GM18520 (cell line): Measurements from ENCODE around the gene CNKSR3.
"Not testable (repeated sequence)": the region's sequence is repeated elsewhere in the genome, so short reads cannot be mapped to it uniquely, and the experiment has no call there.

Experiments used
- ATAC-seq: cut with Tn5 transposase; IDR thresholded peaks from one replicate; pipeline ENCODE4 v1.9.1; 2021; ENCODE audit not compliant: unreplicated experiment

CNKSR3 gene

GRCh38 chr6:154528310-154528915 is 17.9 kb upstream of the CNKSR3 start:
- no peak for ATAC-seq

GRCh38 chr6:154526996-154527395 is 16.5 kb upstream of the CNKSR3 start:
- no peak for ATAC-seq

DNA sequence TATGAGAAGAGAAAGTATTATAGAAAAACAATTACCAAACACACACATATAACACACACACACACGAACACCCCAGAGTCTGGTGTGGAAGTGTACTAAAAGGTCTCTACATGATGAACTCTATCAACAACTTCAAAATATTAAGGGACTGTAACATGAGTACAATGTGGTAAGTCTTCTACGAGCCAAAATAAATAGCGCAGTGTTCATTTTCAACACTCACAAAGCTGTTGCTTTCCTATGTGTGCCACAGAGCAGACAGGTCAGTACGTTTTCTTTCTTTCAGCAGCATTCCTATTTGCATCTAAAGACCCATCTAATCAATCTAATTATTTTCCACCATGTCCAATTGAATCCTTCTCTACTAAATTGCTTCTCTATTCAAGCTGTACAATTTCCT is 12.1 kb upstream of the CNKSR3 start:
- no peak for ATAC-seq

- ATAC-seq: no peak
Observed at GRCh38 chr6:154521412-154521811, 10.9 kb upstream of the CNKSR3 start.

DNA sequence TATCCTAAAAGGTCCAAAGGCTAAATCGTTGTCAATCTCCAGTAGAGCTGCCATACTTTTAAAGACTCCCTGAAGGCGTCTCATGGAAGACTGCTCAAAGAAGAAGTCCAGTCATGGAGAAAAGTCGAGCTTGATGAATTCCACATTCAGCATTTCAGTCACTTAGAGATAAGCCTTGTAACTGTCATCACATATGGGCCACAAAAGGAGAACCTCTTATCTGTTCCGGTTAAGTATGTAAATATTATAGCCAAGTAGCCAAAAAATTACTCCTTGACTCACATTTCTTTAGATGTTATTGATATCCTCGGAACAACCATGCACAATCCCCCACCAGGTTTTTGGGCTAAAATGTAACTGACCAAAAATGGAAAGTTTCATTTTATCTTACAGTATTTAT is 9.8 kb upstream of the CNKSR3 start:
- no peak for ATAC-seq

- ATAC-seq: no peak
Observed at GRCh38 chr6:154518396-154518795, 7.9 kb upstream of the CNKSR3 start.

DNA sequence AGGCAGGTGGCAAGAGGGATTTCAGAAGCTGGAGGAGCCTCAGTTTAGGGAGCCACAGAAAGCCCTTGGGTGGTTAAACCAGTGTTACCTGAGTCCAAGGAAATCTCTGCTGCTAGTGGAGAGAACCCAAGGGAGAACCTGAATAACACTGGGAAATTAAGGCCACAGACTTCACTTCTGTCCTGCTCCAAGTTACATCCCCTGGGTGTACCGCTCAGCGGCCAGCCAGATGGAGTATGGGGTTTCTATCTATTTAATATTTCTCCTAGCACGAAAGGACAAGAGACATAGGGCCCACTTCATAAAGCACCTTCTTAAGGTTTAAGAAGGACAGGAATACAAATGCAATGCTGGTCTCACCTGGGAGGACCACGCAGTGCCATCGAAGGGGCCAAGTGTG is 5.8 kb upstream of the CNKSR3 start:
- no peak for ATAC-seq

DNA sequence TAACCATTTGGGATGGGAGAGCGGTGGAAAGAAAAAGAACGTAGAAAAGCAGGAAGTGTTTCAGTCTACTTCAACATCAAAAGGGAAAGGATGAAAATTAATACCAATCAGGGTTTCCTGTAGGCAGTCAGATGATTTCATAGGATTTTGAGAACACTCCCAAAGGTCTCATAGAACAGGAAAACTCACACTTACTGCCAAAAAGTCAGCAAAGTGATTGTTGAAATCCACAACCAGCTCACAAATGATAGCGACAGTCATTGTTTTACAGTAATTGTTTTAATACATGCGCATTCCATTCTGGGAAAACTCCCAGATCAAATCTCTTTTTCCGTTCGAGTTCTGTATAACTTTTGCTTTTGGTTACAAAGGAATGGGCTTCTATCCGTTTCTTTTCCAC is 5.3 kb upstream of the CNKSR3 start:
- no peak for ATAC-seq

DNA sequence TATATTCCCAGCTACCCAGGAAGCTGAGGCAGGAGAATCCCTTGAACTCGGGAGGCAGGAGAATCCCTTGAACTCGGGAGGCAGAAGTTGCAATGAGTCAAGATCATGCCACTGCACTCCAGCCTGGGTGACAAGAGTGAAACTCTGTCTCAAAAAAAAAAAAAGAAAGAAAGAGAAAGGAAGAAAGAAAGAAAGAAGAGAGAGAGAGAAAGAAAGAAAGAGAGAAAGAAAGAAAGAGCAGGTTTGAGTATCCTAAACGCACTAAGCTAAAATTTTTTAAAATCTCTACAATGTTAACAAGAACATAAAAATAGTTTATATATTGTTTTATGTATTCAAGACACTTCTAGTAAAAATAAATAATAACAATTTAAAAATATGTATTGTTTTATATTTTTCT is 4.6 kb upstream of the CNKSR3 start:
- not testable (repeated sequence) for ATAC-seq

DNA sequence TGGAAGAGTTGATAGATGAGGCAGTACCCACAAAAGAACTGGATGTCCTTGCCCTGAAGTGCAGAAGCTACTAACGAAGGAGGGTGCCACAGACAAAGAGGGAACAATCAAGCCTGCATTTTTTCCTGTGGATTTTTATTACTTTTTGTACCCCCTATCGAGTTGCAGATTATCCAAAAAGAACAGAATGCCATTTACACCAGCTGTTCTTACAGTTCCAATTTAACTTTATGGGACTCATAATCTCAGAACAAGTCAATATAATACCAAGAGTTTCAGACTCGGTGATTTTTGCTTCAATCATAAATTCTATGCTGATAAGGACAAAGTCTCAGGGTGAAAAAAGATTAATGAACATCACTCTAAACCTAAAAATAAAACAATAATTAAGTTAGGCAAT is 4.0 kb upstream of the CNKSR3 start:
- ATAC-seq: no peak

DNA sequence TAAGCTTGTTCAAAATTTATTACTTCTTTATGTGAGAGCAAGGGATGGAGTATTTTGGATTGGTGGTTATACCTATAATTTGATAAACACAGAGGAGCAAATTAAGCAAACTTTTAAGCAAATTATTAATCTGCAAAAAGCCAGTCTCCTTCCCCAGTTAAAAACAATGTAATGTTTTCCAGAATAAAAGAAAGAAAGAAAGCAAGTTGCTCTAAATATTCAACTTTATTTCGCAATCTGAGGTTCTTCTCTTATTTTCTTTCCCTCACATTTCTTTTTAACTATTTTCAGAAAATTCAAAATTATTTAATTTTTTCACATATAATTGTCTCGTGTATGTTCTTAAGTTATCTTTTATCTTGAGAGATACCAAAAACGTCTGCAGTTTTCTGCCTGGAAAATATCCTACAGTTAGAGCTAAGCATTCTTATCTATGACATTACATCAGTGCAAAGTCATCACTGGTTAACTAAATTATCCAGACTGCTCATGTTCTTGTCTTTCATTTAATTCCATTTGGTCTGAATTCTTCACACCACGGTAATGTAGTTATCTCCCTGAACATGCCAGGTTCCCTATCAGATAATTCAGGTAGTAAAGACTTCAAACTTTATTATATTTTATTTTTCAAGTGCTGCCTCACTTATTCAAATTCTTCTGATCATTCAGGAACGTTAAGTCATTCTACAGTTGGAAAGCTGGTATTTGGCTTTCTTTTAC is 3.3 kb upstream of the CNKSR3 start:
- ATAC-seq: no peak

DNA sequence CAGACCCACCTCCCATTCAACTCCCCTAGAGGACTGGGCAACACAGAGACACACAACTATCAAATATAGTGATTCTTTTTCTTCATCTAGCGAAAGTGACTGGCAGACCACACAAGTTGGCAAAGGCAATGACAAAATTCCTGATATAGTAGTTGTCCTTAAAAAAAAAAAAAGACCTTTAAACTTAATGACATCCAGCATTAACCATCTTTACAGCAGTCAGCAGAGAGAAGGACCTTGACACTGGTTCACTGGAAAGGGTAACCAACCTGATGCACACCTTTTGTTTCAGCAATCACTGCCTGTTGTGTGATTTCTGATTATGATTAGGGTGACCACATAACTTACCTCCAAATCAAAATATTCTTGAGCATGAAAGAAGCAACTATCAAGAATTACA is 1.7 kb upstream of the CNKSR3 start:
- ATAC-seq: no peak

- no peak for ATAC-seq
Observed at GRCh38 chr6:154511791-154512190, 1.3 kb upstream of the CNKSR3 start.

GRCh38 chr6:154509421-154510143 is 903 bp downstream of the CNKSR3 start:
- no peak for ATAC-seq

DNA sequence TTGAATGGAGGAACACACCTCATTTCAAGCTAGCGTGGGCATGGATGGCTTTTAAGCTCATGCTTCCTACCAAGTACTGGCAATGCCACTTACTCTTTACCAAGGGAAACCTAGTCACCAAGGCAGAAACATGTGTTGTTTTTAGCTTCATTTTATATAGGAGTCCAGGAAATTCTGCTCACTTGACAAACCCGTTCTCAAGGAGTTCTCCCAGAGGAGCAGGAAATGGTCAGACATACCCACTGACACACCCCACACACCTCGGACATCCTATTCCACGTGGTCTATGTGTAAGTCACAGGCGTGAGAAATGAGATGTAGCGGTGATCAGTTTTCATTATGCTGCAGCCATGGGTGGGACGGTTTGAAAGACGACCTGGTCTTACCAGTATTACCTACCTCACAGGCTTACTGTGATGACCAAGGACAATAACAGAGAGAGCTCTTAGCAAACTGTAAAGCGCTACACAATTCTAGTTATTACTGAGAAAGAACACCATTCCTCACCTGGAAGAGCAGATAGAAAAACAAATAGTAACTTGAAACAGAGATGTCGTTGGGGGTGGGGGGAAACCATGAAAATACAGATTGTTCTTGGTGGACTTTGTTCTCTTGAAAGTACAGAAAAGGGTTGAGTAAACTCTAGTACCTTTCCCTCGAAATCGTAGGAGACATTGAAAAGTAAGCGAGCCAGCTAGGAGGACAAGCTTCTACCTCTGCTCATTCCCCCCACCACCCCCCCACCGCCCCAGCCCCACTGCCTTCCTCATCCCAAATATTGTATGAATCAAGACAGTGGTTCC is 1.7 kb downstream of the CNKSR3 start:
- no peak for ATAC-seq

GRCh38 chr6:154506991-154507898 is 3.2 kb downstream of the CNKSR3 start:
- no peak for ATAC-seq

DNA sequence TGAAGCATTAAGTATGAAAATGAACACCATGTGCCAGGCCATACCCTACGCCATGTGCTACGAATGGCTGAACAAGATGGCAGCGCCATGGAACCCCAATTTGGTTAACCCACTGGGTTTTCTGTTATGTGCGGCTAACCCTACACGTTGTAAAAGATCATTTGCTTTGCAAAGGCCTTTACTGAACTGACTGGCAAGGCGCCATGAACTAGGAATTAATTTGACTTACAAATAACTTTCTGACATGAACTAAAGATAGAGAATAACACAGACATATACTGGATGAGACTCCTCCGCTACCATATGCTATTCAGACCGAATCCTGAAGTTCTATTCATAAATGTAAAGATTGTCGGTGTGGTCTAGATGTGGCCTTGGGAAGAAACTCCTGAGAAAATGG is 3.9 kb downstream of the CNKSR3 start:
- ATAC-seq: no peak

GRCh38 chr6:154506108-154506507 is 4.4 kb downstream of the CNKSR3 start:
- no peak for ATAC-seq

- ATAC-seq: no peak
Observed at GRCh38 chr6:154504865-154505449, 5.5 kb downstream of the CNKSR3 start.

DNA sequence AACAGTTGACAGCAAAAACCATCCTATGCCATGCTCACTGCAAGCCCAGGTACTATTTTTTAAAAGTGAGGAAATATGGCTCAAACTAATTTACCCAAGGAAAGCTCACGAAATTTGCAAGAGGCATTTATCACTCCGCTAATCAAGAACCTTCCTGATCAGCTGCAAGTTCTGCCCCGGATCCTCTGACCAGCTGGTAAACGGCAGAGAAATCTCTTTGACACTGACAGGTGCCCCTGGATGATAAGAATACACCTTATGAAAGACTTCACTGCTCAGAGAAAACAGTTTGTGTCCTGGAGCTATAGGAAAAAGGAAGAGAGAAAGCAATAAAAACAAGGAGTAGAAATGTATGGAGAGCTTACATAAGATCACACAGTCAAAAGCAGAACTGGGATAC is 6.4 kb downstream of the CNKSR3 start:
- no peak for ATAC-seq
